HG03460 (cell line): Measurements from ENCODE around the gene TYK2.

Experiments
- ATAC-seq: cut with Tn5 transposase; IDR thresholded peaks from one replicate; pipeline ENCODE4 v1.9.1; 2021; ENCODE audit not compliant: unreplicated experiment

The TYK2 gene

GRCh38 chr19:10316229-10317044 is 63.9 kb downstream of the TYK2 start:
- ATAC-seq: no peak

DNA sequence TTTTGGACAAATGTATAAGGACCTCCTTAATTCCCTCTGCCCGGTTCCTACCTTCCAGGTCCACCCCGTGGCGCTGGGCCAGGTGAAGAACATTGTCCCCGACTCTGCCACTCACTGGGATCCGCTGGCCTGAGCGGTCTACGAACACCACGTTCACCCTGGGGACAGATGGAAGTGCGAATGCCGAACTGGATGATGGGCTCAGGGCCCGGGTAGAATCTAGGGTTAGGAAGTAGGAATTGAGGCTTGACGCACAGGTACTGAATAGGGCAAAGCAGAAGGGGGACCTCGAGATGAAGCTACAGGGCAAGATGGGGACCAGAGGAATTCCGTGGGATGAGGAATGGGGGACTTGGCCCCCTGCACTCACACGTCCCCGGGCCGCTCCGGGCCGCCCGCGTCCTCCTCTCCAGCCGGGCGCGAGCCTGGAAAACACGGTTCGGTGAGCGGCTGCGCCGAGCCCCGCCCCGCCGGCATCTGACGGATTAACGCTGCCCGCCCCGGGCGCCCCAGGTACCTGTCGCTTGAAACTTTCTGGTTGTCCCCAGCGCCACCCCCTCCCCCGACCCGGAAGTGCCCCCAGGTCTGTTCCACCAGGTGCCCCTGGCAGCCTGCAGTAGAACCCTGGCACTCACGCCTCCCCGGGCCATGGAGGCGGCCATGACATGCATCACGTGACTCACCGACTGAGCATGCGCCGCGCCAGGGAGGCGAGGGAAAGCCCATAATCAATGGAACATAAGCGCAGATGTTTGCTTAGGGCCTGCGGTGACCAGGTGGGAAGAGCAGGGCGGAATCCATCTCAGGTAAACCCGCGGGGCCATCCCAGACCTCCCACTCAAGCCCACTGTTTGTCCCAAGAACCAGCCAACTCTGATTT is 64.8 kb downstream of the TYK2 start, which contains the start of gene FDX2:
Gene FDX2, minus strand, starts transcription at position 681 of the 880 bp plus-strand sequence. Its CDS starts 19 bp downstream, at position 662.
- no peak for ATAC-seq

GRCh38 chr19:10309423-10309822 is 70.9 kb downstream of the TYK2 start, which contains the start of gene ZGLP1:
TSS of gene ZGLP1 (minus strand) at chr19:10309815.
- no peak for ATAC-seq

GRCh38 chr19:10306327-10306726 is 74.0 kb downstream of the TYK2 start:
- ATAC-seq: no peak

DNA sequence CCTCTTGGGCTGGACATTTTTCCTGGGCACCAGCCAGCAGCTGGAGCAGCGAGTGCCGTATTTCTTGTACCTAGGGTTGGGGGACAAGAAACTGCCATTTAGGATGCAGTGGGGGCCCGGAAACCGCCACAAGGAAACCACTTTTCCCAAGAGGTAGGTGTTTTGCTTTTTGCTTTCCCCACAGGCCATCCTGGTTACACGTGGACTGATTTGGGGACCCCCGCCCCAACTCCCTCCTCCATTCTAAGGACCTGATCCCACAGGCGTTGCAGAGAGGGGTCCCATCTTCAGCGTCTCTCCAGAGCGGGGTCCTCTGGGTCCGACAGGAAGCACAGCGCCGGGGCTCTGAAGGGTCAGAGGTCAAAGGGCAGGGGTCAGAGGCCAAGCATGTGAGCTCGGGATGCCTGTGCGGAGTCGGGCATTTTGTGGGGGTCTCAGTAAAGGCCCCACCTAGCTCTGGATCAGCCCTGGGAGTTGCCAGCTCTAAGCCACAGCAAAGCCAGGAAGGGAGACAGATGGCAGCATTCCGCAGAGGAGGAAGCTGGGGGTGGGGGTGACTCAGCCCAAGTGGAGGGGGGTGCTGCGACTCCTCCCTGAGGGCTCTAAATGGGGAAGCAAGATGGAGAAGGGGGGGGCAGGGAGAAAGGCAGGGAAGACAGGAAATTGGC is 75.1 kb downstream of the TYK2 start:
- no peak for ATAC-seq
